AG04449 (cell line): ENCODE measurements around the gene MDK.

Experiments used
- CTCF ChIA-PET: fragments of 350-600 bp; formaldehyde crosslinking; extraction: SDS; loops from one replicate; lab custom pipeline; 2021; ENCODE audit warnings: antibody characterized with exemption; lab: Yijun Ruan, JAX
- POLR2A ChIA-PET: fragments of 400-600, 350-600 bp; formaldehyde crosslinking; extraction: SDS; loops from one replicate; lab custom pipeline; 2020; ENCODE audit warnings: antibody characterized with exemption, inconsistent platforms; lab: Yijun Ruan, JAX
- DNase-seq: peaks from one replicate; pipeline ENCODE4 v3.0.0-alpha.2; 2010; ENCODE audit warnings: low read depth, low spot score
- H3K4me3 ChIP-seq: 2 replicates; pipeline ENCODE4 v1.5.1; 2011; ENCODE audit warnings: low read depth, mild to moderate bottlenecking, control low read depth, low read length
- CTCF ChIP-seq: IDR thresholded peaks from one replicate; pipeline ENCODE4 v1.5.1; 2011; ENCODE audit warnings: mild to moderate bottlenecking, moderate library complexity, low read length, control low read depth, inconsistent platforms; ENCODE audit not compliant: insufficient read depth; ENCODE audit errors: missing control alignments

The MDK gene

GRCh38 chr11:46420513-46420912, 39.0 kb downstream of the MDK start:
- ChIA-PET CTCF (no interaction called here), POLR2A (no interaction called here)
- DNase-seq: no peak
- no peak for TF ChIP-seq CTCF
- H3K4me3 ChIP-seq: no peak overlapping the region

- ChIA-PET CTCF (interaction anchor here (1.3 kb wide), 1 partner anchor 29 kb away, joined by 3 read pairs; no protein-coding TSS in a partner anchor), POLR2A (no interaction called here)
- H3K4me3 ChIP-seq: no peak overlapping the region
- TF ChIP-seq CTCF: no peak
- no peak for DNase-seq
These were observed 39.9 kb downstream of the MDK start for GRCh38 chr11:46421257-46421880.

GRCh38 chr11:46422588-46422987, 41.1 kb downstream of the MDK start:
- ChIA-PET CTCF (interaction anchor here (0.9 to 1.3 kb wide), 2 partner anchors 34 to 67 kb away, joined by 3 to 5 read pairs; no protein-coding TSS in a partner anchor), POLR2A (interaction anchor here (0.5 kb wide), 1 partner anchor 125 kb away, joined by 5 read pairs; no protein-coding TSS in a partner anchor)
- TF ChIP-seq CTCF: no peak
- no peak for DNase-seq
- no peak overlapping the region for H3K4me3 ChIP-seq

- no peak for TF ChIP-seq CTCF
- ChIA-PET POLR2A (no interaction called here), CTCF (interaction anchor here (1.4 kb wide), 1 partner anchor 64 kb away, joined by 3 read pairs; no protein-coding TSS in a partner anchor)
- DNase-seq: no peak
- H3K4me3 ChIP-seq: no peak overlapping the region
These were observed 44.9 kb downstream of the MDK start for GRCh38 chr11:46426233-46426991.

GRCh38 chr11:46427364-46427763, 45.9 kb downstream of the MDK start:
- ChIA-PET POLR2A (no interaction called here), CTCF (no interaction called here)
- DNase-seq: no peak
- TF ChIP-seq CTCF: no peak
- no peak overlapping the region for H3K4me3 ChIP-seq

- no peak overlapping the region for H3K4me3 ChIP-seq
- CTCF ChIA-PET: interaction anchor here (0.9 to 1.1 kb wide), 2 partner anchors 20 to 100 kb away, joined by 3 to 4 read pairs; no protein-coding TSS in a partner anchor
- POLR2A ChIA-PET: no interaction called here
- no peak for DNase-seq
- no peak for TF ChIP-seq CTCF
These were observed 48.2 kb downstream of the MDK start for GRCh38 chr11:46429717-46430116.
